Measurements from ENCODE around the gene FAM131B.
"Not testable (repeated sequence)": the region's sequence is repeated elsewhere in the genome, so short reads cannot be mapped to it uniquely, and the experiment has no call there.

The FAM131B gene

DNA sequence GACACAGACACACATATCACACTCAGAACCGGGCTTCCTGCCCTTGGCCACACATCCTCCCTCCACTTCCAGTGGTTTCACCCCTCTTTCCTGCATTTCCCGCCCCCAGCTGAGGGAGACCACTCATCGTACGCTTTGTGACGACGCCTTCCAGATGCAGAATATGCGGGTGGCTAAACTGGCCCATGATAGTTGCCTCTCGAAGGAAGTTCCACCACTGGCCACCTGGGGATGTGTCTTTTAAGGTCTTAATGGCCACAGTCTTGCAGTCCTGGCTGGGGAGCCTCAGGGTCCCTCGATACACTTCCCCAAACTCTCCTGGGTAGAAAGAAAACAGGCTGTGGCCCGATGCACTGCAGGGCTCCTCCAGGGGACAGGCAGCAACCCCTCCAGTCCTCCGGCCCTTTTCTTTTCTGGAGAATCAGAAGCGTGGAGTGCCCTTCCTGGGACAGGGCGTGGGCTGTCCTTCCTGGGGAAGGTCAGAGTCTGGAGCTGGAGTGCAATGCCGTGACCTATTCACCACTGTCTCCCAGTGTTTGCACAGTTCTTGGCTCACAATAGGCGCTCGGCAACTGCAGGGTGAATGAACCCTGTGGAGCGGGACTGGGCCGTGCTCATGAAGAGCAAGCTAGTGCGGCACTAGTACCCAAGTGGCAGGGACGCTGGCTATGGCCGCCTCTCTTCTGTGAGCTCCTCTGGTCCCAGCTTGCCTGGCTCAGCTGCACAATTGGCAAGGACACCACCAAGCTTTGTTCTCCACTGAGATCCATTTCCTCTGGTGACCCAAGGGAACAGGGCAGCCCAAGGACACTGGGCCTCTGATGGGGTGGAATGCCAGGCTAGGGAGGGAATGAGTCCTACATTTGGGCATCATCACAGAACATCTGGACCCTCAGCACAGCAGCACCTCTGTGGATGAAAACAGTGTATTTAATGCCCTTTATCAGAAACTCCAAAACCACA lies 33.0 kb upstream of the FAM131B start:
- no peak for DNase-seq (ENCODE audit: low read depth in 2 of 2)

DNA sequence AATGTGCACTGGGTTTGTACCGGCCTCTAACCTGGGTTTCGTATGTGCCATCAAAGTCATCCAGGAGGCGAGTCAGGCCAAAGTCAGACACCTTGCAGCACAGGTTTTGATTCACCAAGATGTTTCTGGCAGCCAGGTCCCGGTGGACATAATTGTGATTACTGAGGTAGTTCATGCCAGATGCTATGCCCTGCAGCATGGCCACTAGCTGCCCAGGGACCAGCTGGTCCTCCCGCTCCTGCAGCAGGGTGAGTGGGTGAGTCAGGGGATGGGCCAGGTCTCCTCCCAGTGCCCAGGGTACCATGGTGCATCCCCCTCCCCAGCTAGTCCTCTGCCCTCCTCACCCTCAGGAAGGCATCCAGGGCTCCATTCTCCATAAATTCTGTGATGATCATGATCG lies 32.3 kb upstream of the FAM131B start:
- no peak for DNase-seq (ENCODE audit: low read depth in 2 of 2)

DNA sequence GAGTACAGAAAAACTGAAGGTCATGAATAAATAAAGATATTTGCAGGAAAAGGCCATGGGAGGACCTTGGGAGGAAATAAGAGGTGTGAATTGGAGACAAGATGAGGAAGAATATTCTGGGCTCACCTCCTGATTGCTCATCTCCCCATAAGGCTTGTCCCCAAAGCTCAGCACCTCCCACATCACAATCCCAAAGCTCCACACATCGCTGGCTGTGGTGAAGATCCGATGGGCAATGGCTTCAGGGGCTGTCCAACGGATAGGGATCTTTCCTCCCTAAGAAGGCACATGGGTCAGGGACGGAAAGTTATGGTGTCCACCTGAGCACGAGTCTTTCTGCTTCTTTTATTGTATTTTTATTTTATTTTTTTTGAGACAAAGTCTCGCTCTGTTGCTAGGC lies 31.6 kb upstream of the FAM131B start:
- no peak for DNase-seq (ENCODE audit: low read depth in 2 of 2)

DNA sequence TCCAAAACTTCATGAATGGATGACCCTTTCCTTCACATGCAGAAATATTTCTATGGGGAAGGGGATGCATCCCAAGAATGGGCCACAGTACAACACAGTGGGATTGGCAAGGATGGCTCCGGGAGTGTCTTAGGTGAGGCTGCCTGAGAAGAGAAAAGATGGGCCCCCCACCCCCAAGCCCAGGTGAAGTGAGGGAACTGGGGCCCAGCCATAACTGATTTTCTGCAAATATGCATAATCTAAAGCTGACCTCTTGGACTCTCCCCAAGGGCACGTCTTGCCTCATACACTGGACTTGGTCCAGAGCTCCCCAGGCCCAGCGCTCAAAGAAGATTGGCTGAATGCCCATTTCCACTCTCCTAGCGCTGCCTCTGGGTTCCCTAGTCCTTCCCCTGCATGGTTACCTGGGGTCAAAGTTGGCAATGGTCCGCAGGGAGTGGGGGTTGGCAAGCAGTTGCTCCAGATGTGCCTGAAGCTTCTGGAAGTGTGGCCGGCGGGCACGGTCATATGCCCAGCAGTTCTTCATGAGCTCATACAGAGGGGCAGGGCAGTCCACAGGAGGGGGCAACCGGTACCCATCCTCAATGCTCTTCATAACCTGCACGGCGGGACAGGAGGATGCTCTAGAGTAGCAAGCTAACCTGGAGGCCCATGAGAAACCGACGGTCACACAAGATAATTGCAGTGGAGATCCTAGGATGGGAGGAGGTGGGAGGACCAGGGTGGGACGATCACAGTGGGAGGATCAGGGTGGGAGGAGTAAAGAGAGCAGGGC lies 30.9 kb upstream of the FAM131B start:
- DNase-seq (ENCODE audit: low read depth in 2 of 2): no peak

DNA sequence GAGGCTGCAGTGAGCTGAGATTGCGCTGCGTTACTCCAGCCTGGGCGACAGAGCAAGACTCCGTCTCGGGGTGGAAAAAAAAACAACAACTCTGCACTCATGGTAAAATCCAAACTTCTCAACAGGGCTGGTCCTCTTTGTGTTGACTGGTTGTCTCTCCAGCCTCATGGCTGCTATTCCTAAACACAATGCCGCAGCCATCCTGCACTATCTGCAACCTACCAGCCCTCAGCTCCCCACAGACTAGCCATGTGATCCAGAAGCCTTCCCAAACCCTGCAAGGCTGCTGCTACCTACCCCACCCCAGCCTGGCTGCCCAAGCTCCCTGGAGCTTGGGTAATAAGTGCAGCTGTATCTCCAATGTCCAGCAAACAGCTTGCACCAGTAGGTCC lies 30.4 kb upstream of the FAM131B start:
- DNase-seq (ENCODE audit: low read depth in 2 of 2): no peak

DNA sequence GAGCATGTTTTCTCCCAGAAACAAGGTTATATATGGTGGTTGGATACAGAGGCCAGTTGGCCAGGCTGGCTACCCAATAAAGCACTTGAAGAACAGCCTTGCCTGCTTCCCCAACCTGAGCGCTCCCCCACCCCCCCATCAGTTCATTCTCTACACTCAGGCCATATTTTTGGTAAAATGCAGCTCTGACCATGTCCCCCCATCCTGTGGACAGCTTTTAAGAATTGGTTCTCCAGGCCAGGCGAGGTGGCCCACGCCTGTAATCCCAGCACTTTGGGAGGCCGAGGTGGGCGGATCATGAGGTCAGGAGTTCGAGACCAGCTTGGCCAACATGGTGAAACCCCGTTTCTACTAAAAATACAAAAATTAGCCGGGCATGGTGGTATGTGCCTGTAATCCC lies 29.9 kb upstream of the FAM131B start:
- not testable (repeated sequence) for DNase-seq (ENCODE audit: low read depth in 2 of 2)

DNA sequence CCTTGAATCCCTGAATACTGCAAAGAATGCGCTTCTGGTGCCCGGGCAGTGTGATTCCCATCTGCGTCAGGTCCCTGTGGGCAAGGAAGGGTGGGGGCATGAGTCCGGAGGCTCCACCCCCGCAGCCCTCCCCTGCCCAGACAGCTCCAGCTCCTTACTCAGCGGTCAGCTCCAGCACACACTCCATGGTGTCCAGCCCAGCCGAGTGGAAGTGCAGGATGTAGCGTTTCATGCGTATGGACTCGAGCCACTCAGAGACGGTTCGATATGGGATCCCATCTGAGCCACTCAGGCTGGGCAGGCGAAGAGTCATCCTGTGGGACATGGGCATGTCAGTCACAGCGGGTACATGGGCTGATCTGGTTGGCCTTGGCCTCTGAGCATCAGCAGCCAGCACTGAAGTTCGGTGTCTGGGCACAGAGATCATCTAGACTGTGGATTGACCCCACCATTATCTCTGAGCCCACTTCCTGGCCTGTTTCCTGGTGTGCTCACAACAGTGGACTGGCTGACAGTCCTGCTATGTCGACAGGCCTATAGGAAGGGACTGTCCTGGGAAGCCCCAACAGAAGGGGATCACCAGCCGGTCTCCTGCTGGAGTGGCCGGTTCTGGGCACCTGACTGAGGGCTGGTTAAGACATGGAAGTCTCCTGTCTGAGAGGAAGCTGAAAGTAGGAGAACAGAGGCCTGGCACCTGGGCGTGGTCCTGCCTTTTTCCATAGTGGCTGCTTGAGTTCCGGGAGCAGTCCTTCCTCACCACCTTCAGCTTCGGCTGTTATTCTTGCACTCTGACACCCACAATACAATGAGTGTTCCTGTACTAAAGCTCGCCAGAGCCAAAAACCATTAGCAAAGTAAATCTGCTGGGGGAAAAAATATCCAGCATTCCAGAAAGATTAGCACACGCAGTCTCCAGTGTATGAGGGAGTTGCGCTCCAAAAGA lies 29.2 kb upstream of the FAM131B start:
- DNase-seq (ENCODE audit: low read depth in 2 of 2): no peak

DNA sequence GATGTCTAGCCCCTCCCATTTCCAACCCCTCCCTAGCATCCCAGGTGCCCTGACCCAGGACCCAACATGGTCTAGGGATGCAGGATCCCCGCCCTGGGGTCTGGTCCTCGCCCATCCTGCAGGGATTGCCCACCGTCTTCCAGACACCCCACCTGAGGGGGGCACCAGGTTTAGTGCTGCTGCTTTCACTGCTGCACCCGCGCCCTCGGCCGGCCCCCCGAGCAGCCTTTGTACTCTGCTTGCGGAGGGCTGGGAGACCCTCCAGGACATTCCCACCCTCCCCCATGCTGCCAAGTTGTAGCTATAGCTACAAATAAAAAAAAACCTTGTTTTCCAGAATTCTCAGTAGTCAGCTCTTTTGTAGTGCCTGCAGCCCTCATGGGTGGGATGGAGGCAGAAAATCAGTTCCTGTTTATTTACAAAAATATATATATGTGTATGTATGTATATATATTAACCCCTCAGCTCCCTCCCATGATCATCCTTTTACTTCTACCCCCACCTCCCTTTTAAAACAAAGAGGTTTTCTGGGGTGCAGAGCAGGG lies 28.3 kb upstream of the FAM131B start:
- no peak for DNase-seq (ENCODE audit: low read depth in 2 of 2)

DNA sequence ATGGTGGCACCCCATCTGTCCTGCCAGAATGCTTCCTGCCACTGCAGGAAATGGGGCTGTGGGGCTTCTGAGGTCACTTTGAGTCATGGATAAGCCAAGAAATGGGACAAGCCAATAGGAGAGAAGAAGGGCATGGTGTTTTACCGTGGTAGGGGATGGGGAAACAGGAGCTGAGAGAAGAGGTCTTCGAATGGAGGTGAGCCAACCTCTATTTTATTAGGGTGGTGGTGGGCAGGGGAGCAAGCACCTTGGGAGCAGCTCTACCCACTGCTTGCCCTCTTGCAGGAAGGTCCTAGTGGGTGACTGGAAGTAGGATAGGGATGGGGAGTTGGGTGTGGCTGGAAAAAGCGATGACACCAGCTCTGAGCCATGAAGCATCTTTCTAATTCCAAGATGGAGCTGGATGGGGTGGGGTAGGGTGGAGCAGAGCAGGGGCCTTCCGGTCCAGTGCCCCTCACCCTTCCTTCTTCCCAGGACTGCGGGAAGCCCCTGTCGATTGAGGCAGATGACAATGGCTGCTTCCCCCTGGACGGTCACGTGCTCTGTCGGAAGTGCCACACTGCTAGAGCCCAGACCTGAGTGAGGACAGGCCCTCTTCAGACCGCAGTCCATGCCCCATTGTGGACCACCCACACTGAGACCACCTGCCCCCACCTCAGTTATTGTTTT lies 27.7 kb upstream of the FAM131B start:
- DNase-seq (ENCODE audit: low read depth in 2 of 2): no peak

DNA sequence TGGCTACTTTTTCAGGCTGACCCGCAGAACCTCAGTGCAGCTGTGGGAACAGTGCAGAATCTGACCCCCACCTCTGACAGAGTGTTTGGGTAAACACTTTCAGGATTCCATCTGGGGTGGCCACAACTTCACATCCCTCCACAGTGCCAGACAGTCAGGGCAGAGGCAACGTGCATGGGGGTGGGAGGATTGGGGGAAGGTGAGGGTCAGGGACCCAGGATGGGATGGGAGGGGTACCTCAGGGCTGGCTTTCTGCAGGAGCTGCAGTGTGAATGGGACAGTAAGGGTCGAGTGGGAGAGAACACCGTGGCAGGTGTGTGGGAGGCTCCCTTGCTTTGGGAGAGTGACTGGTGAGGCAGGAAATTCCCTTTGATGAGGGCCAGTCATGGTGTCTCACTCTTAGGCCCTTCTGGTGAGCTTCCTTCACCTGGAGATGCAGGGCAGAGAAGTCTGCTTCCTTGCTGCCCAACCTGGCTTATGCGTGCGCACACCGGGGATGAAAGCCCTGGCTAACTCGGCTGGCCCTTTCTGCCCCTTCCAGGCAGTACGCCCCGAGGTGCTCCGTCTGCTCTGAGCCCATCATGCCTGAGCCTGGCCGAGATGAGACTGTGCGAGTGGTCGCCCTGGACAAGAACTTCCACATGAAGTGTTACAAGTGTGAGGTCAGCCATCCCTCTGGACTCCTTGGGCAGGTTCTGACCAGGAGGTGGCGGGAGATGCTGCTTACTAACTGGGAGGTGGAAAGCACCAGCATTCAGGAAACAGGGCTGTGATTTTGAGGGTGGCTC lies 27.0 kb upstream of the FAM131B start:
- DNase-seq (ENCODE audit: low read depth in 2 of 2): no peak

DNA sequence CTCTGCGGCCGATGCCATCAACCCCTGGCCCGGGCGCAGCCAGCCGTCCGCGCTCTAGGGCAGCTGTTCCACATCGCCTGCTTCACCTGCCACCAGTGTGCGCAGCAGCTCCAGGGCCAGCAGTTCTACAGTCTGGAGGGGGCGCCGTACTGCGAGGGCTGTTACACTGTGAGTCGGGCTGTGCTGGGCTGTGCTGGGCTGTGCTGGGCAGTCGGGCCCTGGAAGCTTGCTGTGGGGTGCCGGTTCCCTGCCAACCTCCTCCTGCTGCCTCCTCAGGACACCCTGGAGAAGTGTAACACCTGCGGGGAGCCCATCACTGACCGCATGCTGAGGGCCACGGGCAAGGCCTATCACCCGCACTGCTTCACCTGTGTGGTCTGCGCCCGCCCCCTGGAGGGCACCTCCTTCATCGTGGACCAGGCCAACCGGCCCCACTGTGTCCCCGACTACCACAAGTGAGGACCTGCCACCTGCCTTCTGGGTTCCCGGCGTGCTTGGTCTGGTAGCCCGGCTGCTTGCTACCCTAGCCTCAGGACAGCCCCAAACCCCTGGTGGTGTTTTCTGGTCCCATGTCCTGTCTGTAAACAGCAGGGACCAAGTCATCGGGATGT lies 26.1 kb upstream of the FAM131B start:
- no peak for DNase-seq (ENCODE audit: low read depth in 2 of 2)

DNA sequence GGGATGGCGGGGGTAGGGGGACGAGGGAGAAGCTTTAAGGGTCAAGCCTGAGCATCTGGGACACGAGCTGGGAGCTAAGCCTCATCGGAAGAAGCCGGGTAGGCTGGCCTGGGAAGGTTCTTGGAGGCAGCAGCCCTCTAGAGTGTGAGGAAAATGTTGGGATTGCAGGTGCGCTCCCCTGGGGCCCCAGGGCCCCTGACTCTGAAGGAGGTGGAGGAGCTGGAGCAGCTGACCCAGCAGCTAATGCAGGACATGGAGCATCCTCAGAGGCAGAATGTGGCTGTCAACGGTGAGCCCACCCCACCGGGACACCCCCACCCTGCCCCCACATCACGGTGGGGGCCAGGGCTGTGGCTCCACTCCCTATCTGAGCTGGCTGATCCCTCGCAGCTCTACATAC lies 25.5 kb upstream of the FAM131B start:
- no peak for DNase-seq (ENCODE audit: low read depth in 2 of 2)

DNA sequence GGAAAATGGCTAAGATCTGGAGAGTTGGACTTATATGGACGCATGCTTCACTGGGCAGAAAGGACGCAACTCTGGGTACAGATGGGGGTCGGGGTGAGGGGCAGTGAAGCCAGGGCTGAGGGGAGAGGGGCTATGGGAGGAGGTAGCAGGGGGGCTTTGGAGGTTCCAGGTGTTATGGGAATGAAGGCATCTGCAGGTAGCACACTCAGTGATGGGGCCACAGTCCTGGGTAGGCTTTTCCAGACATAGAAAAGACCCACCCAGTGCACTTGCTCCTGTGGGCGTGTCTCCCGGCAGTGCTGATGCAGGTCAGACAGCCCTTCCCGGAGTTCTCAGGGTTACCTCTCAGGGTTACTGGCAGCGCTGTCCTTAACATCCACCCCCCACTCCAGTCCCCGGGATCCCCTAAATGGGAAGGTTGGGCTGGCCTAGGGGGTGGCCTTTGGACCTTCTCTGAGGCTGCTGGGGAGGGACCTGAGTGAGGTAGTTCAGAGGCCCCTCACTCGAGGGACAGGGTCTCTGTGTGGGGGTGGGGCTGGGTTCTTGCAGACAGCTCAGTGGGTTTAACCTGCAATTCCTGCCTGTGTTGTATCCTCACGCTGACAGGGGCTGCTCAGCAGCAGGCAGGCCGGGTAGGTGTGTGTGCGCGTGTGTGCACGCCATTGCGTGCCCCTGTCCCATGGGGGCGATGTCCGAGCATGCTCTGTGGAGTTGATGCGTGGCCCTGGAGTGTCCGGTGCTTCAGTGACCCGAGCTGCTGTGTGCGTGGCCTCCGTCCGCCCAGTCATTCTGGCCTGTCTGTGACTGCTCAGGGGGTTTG lies 24.9 kb upstream of the FAM131B start:
- no peak for DNase-seq (ENCODE audit: low read depth in 2 of 2)

DNA sequence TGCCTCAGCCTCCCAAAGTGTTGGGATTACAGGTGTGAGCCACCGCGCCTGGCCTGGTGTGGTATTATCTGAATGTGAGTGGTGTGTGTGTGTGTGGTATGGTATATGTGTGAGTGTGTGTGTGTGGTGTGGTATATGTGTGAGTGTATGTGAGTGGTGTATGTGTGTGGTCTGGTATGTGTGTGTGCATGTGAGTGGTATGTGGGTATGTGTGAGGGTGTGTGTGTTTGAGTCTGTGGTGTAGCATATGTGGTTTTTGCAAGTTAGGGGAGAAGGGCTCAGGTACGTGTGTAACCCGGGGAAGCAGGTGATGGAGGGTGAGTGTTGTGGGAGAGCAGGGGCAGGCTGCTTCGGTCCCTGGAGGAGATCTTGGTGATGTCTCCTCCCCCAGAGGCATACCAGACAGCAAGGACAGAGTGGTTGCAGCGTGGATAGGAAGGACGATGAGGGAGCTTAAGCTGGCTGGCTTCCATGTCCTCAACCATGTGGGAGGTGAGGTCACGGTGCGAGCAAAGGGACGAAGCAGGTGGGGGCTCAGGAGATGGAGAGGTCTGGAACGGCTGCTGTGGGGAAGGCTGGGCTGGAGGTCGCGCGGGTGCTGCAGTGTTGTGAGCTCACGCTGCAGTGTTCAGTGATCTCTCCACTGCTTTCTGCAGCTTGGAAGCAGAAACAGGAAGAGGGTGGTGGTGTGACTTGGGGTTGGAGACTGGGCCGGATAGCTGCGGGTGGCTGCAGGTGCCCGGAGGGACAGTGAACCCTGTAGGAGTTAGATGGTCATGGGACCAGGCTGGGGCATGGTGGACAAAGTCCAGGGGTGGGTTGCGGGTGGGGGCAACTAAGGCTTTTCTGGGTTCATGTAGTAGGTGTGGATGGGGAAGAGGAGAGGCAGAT lies 23.6 kb upstream of the FAM131B start:
- DNase-seq (ENCODE audit: low read depth in 2 of 2): no peak

DNA sequence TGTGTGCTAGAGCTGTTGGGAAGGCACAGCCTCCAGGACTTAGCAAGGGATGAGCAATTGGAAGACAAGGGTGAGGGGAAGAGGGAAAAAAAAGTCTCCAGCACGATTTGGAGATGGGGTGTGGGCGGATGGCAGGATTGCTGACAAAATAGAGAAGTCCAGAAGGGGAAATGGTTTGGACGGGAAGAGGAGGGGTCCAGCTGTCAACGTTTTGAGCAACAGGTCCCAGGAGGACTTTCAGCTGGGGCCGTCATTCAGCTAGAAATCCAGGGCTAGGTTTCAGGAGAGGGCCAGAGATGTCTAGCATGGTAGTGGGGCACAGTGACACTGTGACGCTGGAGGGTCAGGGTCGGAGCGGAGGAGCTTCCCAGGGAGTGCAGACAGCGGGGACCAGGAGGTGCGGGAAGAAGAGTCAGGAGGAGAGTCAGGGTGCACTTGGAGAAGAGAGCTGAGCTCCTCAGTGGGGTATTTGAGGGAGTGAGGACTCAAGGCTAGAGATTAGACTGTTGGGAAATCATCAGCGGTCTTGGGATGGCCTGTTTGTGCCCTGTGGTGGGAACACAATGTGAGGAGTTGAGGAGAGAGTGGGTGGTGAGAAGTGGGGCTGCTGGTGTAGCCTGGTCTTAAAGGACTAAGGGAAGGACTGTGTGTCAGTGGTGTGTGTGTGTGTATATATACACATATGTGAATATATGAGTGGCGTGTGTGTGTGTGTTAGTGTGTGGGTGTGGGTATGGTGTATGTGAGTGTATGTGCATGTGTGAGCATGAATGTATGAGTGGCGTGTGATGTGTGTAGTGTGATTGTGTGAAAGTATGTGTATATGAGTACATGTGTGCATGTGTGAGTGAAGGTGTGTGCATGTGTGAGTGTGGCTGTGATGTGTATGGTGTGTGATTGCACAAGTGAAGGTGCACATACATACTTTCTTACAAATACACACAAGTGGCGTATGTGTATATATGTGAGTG lies 22.4 kb upstream of the FAM131B start:
- DNase-seq (ENCODE audit: low read depth in 2 of 2): no peak

DNA sequence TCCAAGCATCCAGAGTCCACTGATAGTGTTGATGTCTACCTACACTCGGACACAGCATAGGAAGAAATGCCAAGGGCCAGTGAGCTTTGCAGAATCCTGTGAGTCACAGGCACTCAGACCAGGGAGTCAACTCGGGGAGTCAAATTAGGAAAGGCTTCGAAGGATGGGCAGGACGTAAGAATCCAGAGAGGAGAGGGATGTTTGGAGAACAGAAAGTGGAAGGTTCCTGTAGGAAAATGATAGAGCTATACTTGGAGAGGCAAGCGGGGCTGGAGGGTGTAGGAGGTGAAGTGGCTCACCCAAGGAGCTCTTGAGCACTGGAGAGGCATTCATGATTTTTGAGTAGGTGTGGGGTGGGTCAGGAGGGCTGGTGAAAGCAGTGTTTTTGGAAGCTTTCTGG lies 21.6 kb upstream of the FAM131B start:
- no peak for DNase-seq (ENCODE audit: low read depth in 2 of 2)

DNA sequence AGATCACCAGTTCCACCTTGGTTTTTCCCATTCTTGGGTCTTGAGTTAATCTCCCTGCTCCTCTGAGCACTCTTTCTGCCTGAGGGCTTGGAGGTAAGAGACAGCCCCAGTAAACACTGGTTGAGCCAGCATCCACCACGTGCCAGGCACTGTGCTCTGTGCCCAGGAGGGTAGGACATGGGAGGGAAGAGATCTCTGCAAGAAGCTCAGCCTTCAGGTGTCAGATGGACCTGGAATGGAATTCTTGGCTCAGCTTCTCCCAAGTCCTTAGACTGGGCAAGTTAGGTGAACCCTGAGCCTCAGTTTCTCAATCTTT lies 21.1 kb upstream of the FAM131B start:
- no peak for DNase-seq (ENCODE audit: low read depth in 2 of 2)
